SU-DHL-6 (cell line): ENCODE results near the gene AIMP1.

Source experiments
- EZH2phosphoT487 ChIP-seq: fragments of 200-600 bp; sonication (generic), shearing (Covaris generic); conservative IDR thresholded peaks from 2 replicates; pipeline ENCODE4 v1.6.1; 2018; ENCODE audit warnings: mild to moderate bottlenecking, antibody characterized with exemption, low read length, moderate library complexity, mixed read lengths
- TF ChIP-seq, protein P1 (sequence below): fragments of 200-600 bp; sonication (generic); IDR thresholded peaks from one replicate; pipeline ENCODE4 v1.5.1; 2017; ENCODE audit warnings: antibody characterized with exemption, mild to moderate bottlenecking, low read length, moderate library complexity; ENCODE audit not compliant: insufficient read depth, poor library complexity, severe bottlenecking

DNA sequence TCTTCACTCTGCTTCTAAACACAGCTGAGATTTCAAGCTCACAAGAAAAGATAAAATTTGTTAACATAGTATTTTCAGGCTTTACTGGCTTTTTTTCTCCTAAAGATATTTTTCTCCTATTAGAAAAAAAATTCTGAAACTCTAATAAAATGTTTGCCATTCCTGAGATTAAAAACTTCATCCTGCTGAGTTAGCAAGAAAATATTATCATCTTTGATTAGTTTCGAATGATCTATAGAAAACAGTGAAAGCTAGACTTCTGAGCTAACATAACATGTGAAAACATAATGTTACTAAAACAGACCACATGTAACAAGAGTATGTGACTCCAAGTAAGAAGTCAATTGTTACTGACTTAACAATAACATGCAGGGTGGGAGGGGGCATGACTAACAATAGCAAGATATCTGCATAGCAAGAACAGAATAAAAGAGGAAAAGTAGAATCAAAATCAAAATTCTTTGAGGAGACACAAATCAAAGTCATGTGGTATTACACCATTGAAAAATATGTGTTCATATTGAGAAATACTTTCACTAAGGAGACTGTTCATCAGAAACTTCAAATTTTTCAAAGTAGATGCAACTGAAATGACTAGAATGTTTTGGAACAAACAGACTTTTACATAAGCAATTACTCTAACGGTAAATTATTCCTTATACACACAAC lies 14.8 kb upstream of the AIMP1 start:
- TF ChIP-seq, protein P1, sequence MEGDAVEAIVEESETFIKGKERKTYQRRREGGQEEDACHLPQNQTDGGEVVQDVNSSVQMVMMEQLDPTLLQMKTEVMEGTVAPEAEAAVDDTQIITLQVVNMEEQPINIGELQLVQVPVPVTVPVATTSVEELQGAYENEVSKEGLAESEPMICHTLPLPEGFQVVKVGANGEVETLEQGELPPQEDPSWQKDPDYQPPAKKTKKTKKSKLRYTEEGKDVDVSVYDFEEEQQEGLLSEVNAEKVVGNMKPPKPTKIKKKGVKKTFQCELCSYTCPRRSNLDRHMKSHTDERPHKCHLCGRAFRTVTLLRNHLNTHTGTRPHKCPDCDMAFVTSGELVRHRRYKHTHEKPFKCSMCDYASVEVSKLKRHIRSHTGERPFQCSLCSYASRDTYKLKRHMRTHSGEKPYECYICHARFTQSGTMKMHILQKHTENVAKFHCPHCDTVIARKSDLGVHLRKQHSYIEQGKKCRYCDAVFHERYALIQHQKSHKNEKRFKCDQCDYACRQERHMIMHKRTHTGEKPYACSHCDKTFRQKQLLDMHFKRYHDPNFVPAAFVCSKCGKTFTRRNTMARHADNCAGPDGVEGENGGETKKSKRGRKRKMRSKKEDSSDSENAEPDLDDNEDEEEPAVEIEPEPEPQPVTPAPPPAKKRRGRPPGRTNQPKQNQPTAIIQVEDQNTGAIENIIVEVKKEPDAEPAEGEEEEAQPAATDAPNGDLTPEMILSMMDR, result no peak
- TF ChIP-seq EZH2phosphoT487, result no peak
